ENCODE measurements around the gene UIMC1.

DNA sequence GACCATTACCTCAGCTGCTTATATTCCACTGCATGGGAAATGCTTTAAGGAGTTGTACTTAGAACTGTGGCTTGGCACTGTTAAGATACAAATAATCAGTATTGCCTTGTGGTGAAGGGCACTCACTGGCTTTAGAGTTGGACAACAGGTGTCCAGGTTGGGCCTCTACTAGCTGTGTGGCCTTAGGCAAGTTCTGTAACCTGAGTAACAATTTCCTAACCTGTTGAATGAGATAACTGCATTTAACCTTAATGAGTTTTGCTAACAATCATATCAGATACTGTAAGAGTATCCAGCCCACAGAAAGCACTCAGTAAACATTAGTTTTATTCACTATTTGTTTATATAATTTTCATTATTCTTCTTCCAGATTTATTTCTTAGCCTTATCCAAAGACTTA is 90.2 kb downstream of the UIMC1 start:
- TF ChIP-seq, protein P1, sequence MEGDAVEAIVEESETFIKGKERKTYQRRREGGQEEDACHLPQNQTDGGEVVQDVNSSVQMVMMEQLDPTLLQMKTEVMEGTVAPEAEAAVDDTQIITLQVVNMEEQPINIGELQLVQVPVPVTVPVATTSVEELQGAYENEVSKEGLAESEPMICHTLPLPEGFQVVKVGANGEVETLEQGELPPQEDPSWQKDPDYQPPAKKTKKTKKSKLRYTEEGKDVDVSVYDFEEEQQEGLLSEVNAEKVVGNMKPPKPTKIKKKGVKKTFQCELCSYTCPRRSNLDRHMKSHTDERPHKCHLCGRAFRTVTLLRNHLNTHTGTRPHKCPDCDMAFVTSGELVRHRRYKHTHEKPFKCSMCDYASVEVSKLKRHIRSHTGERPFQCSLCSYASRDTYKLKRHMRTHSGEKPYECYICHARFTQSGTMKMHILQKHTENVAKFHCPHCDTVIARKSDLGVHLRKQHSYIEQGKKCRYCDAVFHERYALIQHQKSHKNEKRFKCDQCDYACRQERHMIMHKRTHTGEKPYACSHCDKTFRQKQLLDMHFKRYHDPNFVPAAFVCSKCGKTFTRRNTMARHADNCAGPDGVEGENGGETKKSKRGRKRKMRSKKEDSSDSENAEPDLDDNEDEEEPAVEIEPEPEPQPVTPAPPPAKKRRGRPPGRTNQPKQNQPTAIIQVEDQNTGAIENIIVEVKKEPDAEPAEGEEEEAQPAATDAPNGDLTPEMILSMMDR (IDR thresholded peaks at IDR 0.05) = no peak
- TF ChIP-seq POLR2AphosphoS5 (IDR thresholded peaks at IDR 0.05) (no peak), POLR2A (IDR thresholded peaks at IDR 0.05) (no peak), EP300 (IDR thresholded peaks at IDR 0.05) (no peak)

Measured in stomach (tissue), 4 donors.